22Rv1 (cell line): ENCODE measurements around the gene TRMT1.

Experiments
- CTCF ChIP-seq: fragments of 450-650 bp; IDR thresholded peaks from 2 replicates; pipeline ENCODE4 v1.5.1; 2017; ENCODE audit warnings: mild to moderate bottlenecking
- ZFX ChIP-seq: fragments of 450-650 bp; IDR thresholded peaks from 2 replicates; pipeline ENCODE4 v1.6.1; 2017; ENCODE audit warnings: antibody characterized with exemption, borderline replicate concordance

DNA sequence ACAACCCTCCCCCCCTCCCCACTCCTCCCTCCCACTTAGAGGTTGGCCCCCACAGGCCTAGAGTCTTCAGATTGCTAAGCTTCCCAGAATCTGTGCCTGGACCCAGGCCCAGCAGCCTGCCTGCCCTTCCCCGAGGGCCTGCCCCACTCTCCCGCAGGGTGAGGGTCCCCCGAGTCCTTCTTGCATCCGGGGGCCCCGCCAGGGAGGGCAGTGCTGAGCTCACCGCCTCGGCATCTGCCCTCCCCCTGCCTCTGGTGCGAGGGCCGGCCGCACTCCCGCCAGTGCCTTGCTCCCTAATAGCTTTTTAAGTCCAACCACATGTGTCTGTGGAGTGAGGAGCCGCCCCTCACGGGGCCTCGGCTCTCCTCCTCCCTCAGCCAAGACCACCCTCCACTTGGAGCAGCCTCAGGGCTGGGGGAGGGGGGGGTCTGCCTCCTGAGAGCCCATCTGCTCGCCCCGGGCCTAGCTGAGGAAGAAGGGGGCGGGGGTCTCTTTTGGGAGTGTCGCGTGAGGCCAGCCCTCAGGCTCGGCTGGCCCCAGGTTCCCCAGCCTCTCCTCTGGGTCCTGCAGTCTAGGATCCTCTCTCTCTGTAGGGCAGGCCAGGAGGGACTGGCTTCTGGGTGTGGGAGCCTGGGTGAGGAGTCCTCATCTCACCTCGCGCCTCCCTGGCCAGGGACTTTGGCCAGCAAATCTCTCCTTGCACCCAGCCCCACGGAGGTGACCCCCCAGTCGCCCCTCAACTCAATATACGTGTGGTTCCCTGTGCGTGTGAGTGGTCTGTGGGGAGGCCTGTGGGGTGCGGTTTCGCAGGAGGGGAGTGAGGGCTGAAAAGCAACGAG, 61.1 kb downstream of the TRMT1 start:
- TF ChIP-seq CTCF (no peak), ZFX (no peak)
